ENCODE measurements around the gene DRAXIN.

DNA sequence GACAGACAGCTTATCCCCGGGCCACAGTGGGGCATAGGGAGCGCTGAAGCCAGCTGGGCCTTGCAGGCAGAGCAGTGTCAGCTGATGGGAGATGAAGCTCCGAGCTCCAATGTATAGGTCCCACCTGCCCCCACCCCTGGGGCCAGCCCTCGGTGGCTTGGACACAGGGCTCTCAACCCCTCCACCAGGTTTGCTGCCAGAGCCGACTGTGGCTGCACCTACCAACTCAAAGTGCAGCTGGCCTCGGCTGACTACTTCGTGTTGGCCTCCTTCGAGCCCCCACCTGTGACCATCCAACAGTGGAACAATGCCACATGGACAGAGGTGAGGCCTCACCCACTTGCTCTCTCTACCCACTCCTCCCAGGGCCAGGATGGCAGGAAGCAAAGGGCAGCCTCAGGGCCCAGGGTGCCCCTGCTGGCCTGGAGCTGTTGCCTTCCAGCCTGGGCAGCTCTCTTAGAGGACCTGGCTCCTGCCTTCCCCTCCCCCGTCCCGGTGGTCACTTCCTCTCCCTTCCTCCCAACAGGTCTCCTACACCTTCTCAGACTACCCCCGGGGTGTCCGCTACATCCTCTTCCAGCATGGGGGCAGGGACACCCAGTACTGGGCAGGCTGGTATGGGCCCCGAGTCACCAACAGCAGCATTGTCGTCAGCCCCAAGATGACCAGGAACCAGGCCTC lies 18.3 kb upstream of the DRAXIN start:
- TF ChIP-seq, protein P1, sequence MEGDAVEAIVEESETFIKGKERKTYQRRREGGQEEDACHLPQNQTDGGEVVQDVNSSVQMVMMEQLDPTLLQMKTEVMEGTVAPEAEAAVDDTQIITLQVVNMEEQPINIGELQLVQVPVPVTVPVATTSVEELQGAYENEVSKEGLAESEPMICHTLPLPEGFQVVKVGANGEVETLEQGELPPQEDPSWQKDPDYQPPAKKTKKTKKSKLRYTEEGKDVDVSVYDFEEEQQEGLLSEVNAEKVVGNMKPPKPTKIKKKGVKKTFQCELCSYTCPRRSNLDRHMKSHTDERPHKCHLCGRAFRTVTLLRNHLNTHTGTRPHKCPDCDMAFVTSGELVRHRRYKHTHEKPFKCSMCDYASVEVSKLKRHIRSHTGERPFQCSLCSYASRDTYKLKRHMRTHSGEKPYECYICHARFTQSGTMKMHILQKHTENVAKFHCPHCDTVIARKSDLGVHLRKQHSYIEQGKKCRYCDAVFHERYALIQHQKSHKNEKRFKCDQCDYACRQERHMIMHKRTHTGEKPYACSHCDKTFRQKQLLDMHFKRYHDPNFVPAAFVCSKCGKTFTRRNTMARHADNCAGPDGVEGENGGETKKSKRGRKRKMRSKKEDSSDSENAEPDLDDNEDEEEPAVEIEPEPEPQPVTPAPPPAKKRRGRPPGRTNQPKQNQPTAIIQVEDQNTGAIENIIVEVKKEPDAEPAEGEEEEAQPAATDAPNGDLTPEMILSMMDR (IDR thresholded peaks at IDR 0.05) = no peak
- no peak for TF ChIP-seq POLR2A (IDR thresholded peaks at IDR 0.05)

Measured in heart left ventricle (tissue), 13 donors.